NCI-H510A treated with DMSO at 0.1 percent for 48 hours (cell line): ENCODE results near the gene CDHR3.

Experiments
- DNase-seq: peaks from one replicate; lab custom pipeline; 2025; lab: John Stamatoyannopoulos, UW

The CDHR3 gene

DNA sequence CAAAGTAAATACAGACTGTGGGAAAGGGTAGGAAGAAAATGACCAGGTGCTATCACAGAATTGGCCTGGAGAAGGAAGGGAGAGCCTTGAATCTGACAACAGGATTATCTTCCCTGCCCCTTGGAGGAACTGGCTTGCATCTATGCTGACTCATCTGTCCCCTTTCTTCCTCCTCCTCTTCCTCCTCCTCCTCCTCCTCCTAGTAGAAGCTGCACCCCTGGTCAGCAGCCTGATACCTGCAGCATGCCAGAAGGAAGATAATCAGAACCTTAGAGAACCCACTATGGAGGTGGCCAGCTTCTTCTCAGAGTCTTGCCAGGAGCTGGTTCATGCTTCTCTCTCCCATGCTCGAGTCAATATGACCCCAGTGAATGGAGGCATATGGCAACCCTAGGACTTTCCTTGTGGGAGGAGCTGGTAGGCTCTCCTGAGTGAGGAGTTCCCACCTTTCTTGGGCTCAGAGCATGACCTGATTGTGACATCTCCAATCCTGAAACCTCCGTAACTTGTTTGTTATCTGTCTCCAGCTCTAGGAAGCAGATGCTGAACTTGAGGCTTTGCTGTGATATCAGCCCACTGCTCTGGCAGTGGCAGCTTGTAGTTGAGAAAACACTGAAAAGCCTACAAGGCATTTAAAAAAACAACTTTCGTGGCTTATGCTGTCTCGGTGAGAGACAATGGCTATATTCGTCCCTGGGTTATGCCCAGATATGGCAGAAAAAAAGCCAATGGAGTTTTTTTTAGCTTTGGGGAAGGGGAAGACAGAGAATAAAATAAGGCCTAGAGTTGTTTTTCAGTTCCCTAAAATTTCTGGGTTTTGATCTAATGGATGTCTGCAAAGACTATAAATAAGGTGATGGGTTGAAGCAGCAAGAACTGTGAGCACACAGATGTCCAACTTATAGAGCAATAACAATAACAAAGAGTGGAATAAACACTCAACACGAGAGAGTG lies 60.6 kb downstream of the CDHR3 start:
- no peak for DNase-seq

DNA sequence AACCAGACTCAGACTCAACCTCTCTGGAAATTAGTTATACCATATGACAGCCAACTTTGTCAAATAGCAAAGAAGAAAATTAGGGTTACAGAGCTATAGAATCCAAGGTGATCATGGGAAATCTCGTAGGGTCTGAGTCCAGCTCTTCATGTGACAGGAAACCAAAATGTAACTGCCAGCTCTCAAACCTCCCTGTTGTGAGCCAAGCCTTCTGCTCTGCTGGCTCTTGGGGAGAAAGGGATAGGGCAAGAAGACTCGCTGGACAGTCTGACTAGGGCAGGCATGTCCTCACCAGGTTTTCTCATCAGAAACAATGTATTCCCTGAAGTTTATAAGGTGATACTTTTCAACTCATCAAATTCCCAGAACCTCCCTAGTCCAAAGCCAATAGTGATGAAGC lies 63.0 kb downstream of the CDHR3 start:
- no peak for DNase-seq

DNA sequence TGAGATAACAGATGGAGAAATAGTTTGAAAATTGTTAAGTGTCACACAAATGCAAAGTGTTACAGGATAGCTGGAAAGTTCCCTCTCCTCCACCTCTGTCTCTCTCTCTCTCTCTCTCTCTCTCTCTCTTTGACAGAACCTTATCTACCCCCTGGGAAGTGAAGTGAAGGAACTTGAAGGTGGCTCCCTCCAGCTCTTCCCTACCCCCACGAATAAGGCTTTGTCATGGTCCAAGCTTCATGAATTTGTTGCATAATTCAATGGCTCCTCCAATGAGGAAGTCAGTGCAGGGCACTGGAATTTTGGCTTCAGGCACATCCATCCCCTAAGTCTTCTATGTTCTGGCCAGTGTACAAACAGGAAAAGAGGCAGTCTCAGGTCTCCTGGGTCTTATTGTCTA lies 66.4 kb downstream of the CDHR3 start:
- DNase-seq: no peak

DNA sequence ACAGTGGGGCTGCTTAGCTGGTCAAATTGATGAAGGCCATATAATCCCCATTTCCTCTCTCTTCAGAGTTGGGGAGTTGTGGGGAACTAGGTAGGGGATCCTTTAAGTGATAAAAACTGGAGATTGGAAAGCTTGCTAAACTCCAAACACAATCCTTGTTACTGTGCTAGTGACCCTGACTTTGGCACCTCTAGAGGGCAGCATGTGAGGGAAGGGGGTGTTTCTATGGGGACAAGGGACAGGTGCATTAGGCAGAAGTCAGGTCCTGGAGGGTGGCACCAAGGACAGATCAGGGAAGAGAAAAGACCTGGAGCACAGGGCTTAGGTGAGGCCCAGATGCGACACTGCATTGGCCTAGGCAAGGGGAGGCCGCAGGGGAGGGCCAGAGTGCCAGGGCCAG lies 66.9 kb downstream of the CDHR3 start:
- DNase-seq: no peak

DNA sequence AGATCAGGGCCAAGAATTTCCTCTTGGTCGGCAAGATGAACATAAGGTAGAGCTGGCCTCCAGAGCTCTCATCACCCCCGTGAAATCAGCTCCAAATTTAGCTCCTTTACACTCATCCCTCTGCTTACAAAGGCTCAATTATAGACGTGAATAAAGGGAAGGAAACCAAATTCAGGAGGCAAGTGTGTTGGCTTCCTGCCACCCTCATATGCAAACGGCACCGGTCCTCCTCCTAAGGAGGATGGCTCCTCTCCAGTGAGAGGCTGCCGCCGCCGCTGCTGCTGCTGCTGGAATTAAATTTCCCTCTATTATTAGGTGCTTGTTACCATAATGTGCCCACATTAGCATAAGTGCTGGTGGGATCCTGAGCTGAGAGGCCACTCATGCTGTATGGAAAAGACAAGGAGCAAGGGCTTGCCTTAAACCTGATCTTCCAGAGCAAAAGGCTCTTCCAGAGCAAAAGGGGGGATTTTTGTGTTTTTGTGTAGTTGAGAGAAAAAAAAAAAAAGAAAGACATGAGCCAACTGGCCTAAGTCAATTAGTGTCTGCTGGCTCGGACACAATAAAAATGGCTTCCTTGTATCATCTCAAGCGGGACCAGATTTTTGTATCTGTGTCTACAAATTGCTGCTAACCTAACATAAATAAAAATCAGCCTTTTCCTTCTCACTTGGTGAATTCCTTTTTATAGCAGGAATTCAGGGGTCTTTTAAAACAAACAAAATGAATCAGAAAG lies 68.4 kb downstream of the CDHR3 start:
- no peak for DNase-seq

DNA sequence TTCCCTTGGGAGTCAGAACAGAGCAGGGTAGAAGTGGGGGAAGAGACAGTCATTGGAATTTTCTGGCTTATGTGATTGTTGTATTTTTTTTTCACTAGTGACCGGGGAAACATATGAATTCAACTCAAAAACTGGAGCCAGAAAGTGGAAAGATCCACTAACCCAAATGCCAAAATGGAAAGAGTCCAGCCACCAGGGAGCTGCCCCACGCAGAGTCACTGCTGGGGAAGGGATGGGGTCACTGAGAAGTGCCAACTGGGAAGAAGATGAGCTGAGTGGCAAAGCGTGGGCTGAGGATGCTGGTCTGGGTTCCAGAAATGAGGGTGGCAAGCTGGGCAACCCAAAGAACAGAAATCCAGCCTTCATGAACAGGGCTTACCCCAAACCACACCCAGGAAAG lies 69.2 kb downstream of the CDHR3 start:
- DNase-seq: no peak

DNA sequence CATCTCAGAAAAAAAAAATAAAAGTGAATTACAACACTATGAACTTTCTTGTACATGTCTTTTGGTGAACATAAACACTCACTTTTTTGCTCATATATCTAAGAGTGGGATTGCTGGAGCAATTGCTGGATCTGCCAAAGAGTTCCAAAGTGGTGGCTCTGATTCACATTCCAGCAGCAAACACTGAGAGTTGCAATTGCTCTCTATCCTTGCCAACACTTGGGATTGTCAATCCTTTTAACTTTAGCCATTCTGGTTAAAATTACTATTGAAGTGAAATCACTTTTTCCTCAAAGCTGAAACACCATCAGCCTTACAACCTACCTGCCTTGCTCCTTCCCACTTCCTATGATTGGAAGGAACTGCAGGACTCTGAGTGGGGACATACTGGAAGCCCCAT lies 70.7 kb downstream of the CDHR3 start:
- DNase-seq: no peak

DNA sequence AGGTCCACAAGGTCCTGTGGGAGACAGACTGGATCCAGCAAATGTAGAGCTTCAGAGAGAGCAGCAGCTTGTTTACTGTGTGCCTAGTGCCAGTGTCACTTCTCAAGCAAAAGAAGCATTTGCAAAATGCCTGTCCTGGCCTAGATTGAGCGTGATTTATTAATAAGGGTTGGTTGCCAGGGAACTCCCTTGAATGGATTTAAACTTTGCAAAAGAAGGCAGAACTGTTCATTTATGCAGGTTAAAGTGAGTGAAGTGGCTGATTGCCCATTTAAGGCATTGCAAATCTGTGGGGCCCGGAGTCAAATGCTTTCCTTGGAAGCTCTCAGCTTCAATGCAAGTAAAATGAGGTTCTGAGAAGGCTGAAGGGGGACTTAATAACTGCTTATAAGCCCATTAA lies 71.3 kb downstream of the CDHR3 start:
- no peak for DNase-seq

DNA sequence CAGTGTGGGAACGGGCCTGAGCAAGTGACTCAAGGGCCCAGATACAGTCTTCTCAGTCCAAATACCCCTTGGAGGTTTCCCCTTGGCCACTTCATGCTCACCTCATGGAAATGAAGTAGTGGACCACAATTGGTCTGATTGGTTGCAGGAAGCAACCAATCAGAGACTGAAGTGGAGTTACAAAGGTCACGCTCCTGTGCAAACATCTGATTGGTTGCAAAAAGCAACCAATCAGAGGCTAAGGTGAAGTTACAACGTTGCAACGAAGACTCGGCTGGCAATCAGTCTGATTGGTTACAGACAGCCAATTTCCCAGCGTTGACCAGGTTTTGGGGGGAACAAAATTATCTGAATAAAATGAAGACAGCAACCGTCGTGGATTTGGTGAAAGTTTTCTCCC lies 72.5 kb downstream of the CDHR3 start:
- DNase-seq: no peak

DNA sequence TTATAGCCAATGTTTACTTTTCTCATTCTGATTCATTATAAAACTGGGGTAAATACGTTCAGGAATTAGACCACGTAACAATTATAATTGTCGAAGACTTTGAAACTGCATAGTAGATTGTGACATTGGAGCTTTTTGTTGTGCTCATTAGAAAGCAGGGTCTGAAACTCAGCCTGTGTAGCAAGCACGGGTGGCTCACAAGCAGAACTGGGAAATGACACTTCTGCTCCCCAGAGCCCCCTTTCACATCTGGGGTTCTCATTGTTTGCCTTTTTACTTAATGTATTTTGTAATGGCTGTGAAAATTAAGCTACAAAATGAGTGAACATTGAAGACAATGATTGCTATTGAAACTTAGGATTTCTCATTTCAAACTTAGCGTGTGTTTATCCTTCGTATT lies 72.9 kb downstream of the CDHR3 start:
- no peak for DNase-seq

DNA sequence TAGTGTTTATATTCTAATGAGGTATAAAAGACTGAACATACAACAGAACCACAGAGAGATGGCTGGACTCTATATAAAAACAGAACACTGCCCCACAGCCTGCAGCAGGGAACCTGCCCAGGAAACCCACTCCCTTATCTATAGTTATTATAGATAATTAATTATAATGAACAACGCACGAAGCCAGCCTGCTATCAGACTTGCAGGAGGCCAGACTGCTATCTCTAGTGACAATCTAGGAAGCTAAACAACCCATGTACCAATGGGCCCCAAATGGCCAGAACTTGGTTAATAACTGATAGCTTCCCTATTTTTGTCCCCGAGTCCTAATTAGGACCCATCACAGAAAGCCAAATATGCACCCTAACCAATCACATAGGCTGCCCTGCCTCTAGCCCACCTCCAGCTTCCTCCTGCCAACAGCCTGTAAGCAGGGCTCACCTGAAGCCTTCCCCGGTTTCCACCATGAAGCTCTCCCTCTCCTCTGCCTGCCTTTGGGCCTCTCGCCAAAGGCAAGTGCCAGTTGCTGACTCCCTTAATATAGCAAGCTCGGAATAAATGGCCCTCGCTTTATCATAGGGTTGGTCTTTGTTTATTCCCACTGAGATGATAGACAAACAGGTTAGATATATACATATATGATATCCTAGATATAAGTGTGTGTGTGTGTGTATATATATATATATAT lies 74.6 kb downstream of the CDHR3 start:
- no peak for DNase-seq

DNA sequence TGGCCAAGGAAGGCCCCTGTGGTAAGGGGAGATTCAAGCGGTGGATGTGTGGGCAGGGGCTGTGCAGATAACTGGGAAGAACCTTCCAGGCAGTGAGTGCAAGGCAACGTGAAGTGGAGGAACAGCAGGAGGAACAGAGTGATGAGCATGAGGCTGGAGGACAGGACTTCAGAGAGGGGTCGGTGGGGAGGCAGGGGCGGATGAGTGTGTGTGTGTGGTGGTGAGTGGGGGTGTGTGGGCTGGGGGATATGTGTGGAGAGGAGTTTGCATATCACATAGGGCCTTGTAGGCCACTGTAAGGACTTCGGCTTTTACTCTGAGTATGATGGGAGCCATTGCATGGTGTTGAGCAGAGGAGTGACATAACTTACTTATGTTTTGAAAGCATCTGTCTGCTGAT lies 75.2 kb downstream of the CDHR3 start:
- DNase-seq: no peak

DNA sequence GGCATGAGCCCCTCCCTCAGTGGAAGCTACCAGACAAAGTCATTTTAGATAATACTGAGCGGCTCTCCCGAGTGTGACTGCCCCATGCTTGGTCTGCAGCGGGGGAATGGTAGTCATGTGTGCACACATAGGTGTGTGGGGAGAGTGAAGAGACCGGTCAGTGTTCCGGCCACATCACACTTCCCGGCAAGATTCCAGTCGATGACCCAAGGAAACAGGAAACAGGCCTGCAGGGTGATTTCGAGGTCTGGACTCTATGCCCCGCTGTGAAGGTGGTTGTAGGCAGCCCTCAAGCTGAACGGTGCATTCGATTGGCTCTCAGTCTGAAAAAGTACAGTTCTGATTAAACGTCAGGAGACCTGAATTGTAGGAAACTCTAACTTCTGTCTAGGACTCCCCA lies 75.9 kb downstream of the CDHR3 start:
- DNase-seq: no peak

DNA sequence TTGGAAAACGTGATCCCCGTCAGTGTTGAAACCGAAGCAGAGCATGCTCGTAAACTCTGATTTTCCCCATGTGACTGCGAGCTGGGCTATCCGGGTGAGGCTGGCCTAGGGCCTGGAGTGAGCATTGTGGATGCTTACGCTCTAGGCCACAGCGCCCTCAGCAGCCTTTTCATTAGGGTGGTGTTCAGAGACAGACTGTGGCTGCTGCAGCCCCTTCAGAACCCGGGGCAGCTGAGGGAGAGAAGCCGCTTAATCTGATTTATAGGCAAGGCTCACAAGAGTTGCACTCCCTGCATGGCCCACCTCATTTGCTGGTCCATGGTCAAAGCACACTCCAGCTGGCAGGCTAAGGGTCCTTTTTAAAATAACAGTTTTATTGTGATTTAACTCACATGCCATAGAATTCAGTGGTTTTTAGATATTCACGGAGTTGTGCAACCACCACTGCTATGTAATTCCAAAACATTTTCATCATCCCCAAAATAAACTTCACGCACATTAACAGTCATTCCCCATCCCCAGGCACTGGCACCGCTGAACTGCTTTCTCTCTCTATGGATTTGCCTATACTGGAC lies 76.5 kb downstream of the CDHR3 start:
- no peak for DNase-seq

DNA sequence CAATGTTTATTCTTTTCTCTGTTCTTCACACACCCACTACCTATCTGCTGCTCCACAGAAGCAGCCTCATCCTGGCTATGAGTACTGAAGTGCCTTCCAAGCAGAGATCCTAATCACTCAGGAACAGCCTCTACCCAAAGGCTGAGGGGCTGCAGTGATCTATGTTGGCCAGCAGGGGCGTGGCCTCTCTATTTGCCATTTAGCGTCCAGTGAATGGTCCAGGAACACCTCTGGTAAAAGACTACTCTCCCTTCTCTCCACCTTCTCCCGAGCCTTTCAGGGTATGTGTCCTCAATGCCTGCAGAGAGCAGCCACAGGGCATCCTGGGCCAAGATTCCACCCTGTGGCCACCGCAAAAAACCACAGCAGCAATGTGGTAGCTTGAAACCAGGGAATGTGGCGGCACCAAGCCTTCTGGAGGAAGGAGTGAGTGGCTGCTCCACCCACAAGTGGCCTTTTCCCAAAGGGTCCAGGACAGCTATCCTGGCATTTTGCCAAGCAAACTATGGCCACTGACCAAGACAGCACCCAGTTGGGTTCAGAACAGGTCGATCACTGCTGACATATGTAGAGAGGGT lies 78.2 kb downstream of the CDHR3 start:
- DNase-seq: peak; percentile 8

DNA sequence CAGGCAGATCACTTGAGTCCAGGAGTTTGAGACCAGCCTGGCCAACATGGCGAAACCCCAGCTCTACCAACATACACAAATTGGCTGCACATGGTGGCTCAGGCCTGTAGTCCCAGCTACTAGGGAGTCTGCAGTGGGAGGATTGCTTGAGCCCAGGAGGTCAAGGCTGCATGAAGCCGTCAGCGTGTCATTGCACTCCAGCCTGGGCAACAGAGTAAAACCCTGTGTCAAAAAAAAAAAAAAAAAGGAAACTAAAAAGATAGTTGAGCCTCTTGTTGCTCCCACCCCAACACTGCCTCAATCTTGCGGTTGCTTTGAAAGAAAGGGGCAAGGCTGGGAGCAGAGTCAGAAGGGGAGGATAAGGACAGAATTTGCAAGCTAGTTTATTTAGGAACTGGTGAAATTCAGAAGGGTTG lies 79.1 kb downstream of the CDHR3 start:
- no peak for DNase-seq

DNA sequence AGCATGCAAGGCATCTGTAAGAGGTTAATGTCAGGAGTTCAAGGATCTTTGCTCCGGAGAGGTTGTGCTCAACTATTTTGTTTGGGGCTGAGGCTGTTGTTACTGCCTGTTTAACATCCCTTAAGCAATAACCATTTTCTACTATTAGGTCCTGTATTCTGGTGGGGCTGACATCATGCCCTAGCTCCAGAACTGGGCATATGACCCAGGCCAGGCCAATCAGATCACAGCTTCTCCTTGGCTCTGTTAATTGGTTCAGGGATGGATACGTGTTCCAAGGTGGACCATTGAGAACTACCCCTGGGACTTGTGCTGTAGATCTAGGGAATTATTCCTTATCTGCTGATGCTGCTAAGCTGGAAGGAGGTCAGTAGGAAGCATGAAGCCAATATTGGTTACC lies 82.1 kb downstream of the CDHR3 start:
- DNase-seq: no peak

DNA sequence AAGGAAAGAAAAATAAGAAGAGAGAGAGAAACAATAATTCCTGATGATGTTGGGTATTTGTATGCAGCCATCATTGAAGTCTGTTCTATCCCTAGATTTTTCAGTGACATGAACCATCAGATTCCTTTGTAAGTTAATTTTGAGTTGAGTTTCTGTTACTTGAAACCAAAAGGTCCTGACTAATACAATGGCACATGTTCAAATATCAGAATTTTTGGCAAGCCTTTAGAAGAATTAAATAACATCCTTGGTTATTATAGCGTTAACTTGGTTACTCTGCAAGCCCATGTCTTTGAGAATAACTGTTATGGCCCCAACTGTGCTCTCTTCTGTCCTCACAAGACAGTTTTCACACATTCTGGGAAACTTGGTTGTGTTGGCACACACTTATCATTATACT lies 82.5 kb downstream of the CDHR3 start:
- no peak for DNase-seq

DNA sequence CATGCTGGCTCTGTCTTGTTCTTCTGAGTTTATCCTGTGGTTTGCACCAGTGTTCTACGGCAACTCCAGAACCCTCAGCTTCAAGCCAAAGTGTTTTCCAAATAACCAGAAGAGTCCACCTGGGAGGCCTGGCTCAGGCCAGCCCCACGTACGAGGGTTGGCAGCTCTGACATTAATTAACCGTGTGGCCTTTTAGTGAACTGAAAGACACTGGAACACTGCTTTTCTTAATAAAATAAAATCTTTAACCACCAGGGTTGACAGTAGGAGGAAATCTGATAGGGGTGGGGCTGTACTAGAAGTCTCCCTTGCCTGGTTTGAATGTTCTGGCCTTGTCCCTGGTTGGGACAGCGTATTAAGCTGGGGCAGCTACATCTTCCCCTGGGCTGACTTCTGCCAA lies 84.1 kb downstream of the CDHR3 start:
- DNase-seq: no peak

DNA sequence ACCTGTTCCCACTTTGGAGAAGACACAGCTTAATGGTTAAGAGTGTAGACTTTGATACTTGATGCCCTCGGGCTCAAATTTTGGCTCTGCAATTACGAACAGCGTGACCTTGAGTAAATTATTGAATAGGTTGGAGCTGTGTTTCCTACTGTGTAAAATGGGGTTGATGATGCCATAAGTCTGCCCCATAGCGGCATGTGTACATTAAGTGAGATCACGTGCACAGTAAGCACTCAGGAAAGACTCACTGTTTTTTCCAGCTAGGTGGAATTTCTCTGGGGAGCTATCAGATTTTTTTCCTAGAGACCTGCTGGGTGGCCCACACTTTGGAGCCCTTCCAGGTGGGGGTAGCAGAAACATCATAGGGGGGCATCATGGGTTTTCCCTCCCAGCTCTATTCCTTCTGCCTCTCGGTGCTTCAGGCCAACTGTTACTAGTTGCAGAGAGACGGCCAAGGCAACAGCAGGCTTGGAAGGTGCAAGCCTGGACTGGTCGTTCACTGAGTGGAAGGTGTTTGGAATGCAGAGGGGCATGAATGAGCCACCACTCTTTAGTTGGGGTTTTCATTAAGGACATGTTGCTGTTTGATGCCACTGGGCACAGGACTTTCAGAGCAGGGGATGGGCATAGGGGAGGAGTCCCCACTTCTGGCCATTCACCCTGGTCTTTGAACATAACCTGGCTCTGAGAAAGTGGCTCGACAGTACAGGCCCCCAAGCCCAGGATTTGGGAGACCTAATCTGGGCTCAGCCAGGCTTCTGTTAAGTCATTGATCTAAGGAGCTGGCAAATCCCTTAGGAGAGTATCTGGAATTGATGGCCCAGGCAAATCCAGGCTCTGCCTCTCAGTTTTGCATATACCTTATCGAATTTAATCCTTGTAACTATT lies 85.0 kb downstream of the CDHR3 start:
- DNase-seq: no peak

DNA sequence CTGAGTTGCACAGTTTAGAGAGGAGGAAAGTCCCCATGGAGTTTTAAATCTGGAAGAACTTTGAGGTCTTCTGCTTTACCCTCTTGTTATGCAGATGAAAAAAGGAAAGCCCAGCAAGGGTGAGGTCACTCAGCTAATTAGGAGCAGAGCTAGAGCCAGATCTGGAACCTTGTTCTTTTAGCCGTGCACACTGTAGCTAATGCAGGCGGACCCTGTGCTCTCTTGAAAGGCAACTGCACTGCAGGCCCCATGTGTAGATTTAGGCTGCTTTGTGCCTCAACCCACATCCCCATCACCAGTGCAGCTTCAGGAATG lies 85.6 kb downstream of the CDHR3 start:
- DNase-seq: no peak
